Activated T-helper 17 cell treated with anti-CD3 and anti-CD28 coated beads, Interleukin-2, amount 50 U/mL, for 72 hours (primary cell): Measurements from ENCODE around the gene SPTSSA. TPM values are rescaled to one million over a fixed set of nuclear protein-coding genes. Genes with fewer than 3 reads are reported as not detected.

ENCODE experiments used
- total RNA-seq, 2 donors: library from RNA; stranded (reverse); gene quantifications; one replicate each; pipeline ENCODE4 v1.2.3, GENCODE V29; 2022

SPTSSA gene
- total RNA-seq, 2 donors from 2014 or later, result 7.0 to 12.7 TPM

Other genes with a start within 250 kb of the SPTSSA start
- 10 to 100 TPM; 33.6 to 46.9 TPM for gene EAPP, start 77.5 kb upstream of the SPTSSA start, total RNA-seq
- gene SNX6, start 167.9 kb upstream of the SPTSSA start, total RNA-seq, result 10 to 100 TPM; 75.4 to 88.8 TPM